ENCODE measurements around the gene ANO10.

Gene ANO10

DNA sequence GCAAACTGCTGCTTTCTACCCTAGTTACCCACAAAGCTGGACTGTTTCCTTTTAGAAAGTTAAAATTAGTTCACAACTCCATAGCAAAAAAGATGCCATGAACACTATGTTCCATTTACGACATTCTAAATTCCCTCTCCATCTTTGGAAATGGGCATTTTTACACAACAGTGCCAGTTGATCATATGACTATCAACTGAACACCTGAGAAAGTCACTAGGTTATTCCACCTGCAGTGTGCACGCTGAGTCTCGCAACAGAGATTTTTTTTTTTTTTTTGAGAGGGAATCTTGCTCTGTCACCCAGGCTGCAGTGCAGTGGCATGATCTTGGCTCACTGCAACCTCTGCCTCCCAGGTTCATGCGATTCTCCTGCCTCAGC lies 215.2 kb downstream of the ANO10 start:
- no peak for DNase-seq

DNA sequence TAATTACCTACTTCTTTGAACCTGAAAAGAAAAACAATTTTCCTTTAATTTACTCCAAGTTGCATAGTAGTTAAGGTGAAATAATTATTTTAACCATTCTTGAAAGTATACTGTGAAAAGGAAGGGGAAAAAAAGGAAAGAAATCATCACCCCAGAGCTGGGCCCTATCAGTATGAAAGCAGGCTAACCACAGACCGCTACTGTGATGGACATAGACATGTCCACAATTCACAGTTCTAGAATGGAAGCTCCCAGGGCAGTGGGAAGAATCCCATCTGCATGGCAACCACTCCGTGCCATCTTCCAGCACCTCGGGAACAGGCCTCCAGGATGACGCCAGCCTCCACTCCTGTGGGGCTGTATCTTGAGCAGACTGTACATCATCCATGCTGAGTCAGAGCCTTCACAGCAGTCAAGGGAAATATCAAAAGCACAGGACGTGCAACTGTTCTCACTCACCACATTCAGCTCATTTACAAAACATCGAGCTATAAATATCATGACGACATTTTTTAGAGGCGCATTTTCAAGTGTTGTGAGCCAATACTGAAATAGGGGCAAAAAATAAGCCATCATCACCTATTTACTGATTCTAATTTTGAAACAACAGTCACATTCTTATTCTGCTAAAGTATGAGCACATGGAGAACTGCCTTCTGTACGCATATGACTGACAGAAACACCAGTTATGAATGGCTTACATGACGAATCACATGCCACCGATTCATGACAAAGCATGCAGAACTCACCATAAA lies 215.7 kb downstream of the ANO10 start:
- DNase-seq: no peak

- DNase-seq: no peak
Observed at GRCh38 chr3:43400781-43401730, 220.8 kb downstream of the ANO10 start.

DNA sequence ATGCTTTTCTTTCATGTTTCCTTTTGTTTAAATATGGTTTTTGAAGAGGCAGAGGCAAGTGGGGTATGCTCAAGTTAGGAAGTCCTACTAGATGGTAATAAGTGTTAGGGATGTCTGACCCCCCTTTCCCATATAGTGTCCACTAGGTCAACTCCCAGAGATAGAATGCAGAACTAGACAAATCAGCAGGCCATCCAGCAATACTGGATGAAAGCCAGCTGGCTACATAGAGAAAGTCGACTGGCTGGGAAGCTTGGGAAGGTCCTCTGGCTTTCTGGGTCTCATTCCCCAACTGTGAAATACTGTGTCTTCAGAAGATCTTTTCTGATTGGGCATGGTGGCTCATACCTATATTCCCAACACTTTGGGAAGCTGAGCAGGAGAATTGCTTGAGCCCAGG lies 221.6 kb downstream of the ANO10 start:
- DNase-seq: no peak

GRCh38 chr3:43399034-43399433 lies 222.8 kb downstream of the ANO10 start:
- no peak for DNase-seq

- no peak for DNase-seq
Observed at GRCh38 chr3:43394041-43394554, 227.7 kb downstream of the ANO10 start.

- DNase-seq: no peak
Observed at GRCh38 chr3:43391621-43392020, 230.2 kb downstream of the ANO10 start.

GRCh38 chr3:43390255-43390588 lies 231.6 kb downstream of the ANO10 start:
- DNase-seq: no peak

DNA sequence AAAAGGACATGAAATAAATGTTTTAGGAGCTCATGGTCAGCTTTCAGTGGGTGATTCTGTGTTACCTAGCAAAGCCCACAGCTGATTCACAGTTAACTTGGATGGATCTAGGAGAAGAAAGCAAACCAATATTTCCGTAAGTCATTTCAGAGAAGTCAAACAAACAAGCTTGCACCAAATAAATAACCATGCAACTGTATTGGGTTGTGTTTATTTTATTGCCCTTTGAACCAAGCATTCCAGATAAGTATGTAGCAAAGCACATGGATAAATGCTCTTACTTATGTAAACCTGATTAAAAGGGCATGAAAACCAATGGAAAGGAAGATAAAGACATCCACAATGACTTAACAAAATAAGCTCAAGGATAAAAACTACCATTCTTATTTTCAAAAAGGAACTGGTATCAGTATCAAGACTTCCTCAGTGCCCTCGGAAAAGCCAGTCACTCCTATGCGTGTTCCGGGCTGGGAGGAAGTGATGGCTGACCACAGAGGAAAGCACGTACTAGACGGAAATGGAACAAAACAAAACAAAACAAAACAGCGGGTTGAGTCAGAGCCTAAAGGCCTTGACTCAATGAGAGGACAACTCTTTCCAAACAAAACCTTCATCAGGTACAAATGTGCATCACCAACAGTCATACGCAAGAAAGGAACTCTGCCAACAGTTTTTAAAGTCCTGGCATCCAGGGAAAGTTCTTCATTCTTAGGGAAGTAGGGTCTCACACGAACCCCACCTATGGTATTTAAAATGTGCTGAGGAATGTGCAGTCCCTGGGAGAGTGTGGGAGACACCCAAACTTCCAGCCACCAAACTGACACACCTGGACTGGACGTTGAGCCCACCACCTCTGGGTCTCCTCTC lies 232.2 kb downstream of the ANO10 start:
- DNase-seq: peak; percentile 84 to 87

GRCh38 chr3:43388915-43389314 lies 232.9 kb downstream of the ANO10 start:
- no peak for DNase-seq

DNA sequence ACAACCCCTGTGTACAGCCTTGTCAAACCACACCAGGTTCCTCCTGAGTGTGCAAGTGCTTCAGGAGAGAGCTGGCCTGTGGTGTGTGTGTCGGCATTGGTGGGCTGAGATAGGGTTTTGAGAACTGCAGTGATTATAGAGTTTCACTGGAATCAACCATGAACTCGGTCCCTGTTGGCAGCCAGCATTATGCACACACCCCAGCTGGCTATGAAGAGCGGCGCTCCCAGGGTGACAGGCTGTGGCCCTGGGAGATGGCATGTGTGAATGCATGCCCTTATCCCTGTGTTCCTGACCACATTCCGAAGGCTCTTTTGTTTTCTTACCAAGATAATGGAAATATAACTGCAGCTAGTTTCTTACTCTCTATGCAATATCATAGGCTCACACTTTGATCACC lies 233.6 kb downstream of the ANO10 start:
- no peak for DNase-seq

- no peak for DNase-seq
Observed at GRCh38 chr3:43379343-43379742, 242.5 kb downstream of the ANO10 start.

GRCh38 chr3:43378066-43378935 lies 243.5 kb downstream of the ANO10 start:
- peak; percentile 74 to 78 for DNase-seq

- no peak for DNase-seq
Observed at GRCh38 chr3:43373560-43373928, 248.3 kb downstream of the ANO10 start.

- no peak for DNase-seq
Observed at GRCh38 chr3:43372809-43373559, 248.8 kb downstream of the ANO10 start.

DNA sequence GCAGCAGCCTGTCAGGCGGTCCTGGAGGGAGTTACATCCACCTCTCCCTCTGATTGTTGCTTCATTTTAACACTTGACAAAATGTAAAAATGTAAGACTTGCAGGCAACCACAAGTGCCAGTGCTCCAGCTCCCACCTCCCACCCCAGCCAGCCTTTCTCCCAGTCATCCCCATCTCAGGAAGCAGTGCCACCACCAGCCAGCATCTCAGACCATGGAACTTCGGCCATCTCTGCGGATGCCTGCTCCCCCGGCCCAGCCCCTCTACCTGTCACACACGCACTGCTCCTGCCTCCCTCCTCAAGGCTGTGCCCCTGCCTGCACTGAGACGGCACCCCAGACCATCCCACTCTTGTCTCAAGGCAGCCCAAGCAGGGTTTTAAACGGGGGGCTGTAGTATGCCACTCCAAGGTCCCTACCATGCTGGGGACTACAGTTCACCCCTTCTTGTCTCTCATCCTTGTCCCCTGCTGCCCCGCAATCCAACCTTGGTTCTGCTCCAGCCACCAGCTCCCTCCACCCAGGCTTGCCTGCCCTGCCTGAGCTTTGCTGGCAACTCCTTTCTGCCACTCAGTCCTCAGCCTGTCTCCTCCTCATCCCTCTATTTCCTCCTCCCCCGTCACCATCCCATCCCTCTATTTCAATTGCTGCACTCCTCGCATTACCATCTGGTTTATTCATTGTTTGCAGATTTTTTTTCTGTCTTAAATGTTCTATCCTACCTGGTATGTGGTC lies 249.6 kb downstream of the ANO10 start:
- no peak for DNase-seq

- no peak for DNase-seq
Observed at GRCh38 chr3:43371494-43371893, 250.3 kb downstream of the ANO10 start.

GRCh38 chr3:43370293-43370980 lies 251.4 kb downstream of the ANO10 start:
- DNase-seq: no peak

DNA sequence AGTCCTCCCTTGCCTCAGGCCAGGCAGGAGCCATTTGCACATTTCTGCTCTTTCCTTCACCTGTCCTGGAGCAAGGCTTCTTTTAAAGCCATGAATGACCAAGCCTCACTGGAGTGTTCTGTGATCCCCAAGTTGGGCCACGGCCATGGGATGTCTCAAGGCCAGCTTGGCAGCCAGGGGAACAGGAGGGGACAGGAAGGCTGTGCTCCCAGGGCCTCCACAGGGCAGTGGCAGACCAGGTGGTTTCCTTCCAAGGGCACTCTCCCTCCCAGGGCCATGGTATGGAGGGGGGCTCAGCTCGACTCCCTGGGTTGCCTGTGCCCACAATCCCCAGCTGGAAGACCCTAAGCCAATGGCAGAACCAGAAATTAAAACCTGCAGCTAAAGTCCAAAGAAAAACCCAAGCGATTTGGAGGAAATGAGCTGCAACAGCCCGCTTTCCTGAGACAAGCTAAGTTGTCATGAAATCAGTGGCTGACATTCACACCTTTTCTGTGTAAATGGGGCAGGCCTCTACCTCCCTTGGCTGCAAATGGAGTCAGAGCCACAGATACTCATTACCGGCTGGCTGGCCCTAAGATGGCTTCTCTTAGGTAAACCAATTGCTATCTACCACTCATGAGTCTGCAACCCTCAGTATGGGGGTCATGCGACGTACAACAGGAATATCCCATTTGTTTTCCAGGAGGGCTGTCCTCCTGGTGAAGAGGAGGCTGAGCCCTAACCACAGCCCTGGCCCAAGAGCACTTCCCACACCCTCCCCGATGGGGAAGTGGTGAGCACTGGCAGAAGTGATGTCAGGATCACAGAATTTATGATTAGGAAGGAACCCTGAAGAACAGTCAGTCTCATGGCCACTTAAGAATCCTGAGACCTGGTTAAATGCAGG lies 252.2 kb downstream of the ANO10 start:
- peak in 1 of 2 donors; percentile 27 for DNase-seq

All from CD4-positive, alpha-beta T cell treated with Interleukin-1 beta for 1 hour (primary cell).